Small intestine (tissue), 7 donors: ENCODE measurements around the gene ZNF445. TPM values are rescaled to one million over a fixed set of nuclear protein-coding genes. Genes with fewer than 3 reads are reported as not detected.
A peak's percentile ranks its signal among the peaks of the same experiment; 100 is the strongest.
"Not testable (repeated sequence)": the region's sequence is repeated elsewhere in the genome, so short reads cannot be mapped to it uniquely, and the experiment has no call there.

Experiments used
- DNase-seq, 2 donors: peaks; one replicate each; pipeline versions ENCODE4 v3.0.0 to v3.0.0-alpha.2; 2013
- FAIRE-seq: peaks from 2 replicates; lab custom pipeline; 2012; peaks lifted over from hg19 to GRCh38; lab: Jason Lieb, UNC
- H3K27ac ChIP-seq, 3 donors: one replicate each; pipeline ENCODE4 v1.5.1; 2013; ENCODE audit warnings: low read length in 2 of 3, mild to moderate bottlenecking in 2 of 3, control low read depth in 1 of 3, inconsistent platforms in 1 of 3, low read depth in 1 of 3, moderate library complexity in 1 of 3
- H3K27me3 ChIP-seq, 3 donors: one replicate each; pipeline ENCODE4 v1.6.1; 2013; ENCODE audit warnings: low read length in 3 of 3, inconsistent platforms in 1 of 3; ENCODE audit not compliant: control insufficient read depth in 3 of 3, insufficient read depth in 3 of 3
- H3K36me3 ChIP-seq, 3 donors: one replicate each; pipeline ENCODE4 v1.6.1; 2013; ENCODE audit warnings: low read length in 3 of 3, inconsistent platforms in 1 of 3, low read depth in 1 of 3, mild to moderate bottlenecking in 1 of 3, moderate library complexity in 1 of 3; ENCODE audit not compliant: control insufficient read depth in 3 of 3, insufficient read depth in 2 of 3
- H3K4me1 ChIP-seq, 3 donors: one replicate each; pipeline ENCODE4 v1.6.1; 2013; ENCODE audit warnings: low read length in 2 of 3, inconsistent platforms in 1 of 3, low read depth in 1 of 3, mild to moderate bottlenecking in 1 of 3, moderate library complexity in 1 of 3; ENCODE audit not compliant: control insufficient read depth in 3 of 3, insufficient read depth in 2 of 3
- H3K4me3 ChIP-seq, 3 donors: one replicate each; pipeline ENCODE4 v1.5.1; 2013; ENCODE audit warnings: low read length in 3 of 3, control low read depth in 1 of 3, inconsistent platforms in 1 of 3, low read depth in 1 of 3, mild to moderate bottlenecking in 1 of 3, moderate library complexity in 1 of 3
- H3K9me3 ChIP-seq, 2 donors: one replicate each; pipeline ENCODE4 v1.6.1; 2013; ENCODE audit warnings: low read depth in 1 of 2, low read length in 1 of 2; ENCODE audit not compliant: control insufficient read depth in 2 of 2, insufficient read depth in 1 of 2
- WGBS, 3 donors: extraction: QIAGEN DNeasy Blood & Tissue Kit; methylation state at CpG; one replicate each; pipeline ENCODE4 v1.1.7; 2013; 5-methylcytosine and 5-hydroxymethylcytosine counted together
- polyA plus RNA-seq, 4 donors: library from polyadenylated mRNA; stranded (reverse) in 3 of 4; unstranded in 1 of 4; fragments of 200-250 nt in 3 of 4; fragments of 120-200 nt in 1 of 4; gene quantifications; one replicate each; pipeline versions ENCODE4 v1.2.1 to v1.2.3, GENCODE V29; 2013
- donor health status: healthy with polysubstance abuse.
- donor health status: control.
- donor health status: control.
- donor health status: Bipolar disorder and iron deficiency.
- donor health status: healthy.

The ZNF445 gene
- polyA plus RNA-seq, 4 donors: 0.89 to 15.3 (median 2.7) TPM

DNA sequence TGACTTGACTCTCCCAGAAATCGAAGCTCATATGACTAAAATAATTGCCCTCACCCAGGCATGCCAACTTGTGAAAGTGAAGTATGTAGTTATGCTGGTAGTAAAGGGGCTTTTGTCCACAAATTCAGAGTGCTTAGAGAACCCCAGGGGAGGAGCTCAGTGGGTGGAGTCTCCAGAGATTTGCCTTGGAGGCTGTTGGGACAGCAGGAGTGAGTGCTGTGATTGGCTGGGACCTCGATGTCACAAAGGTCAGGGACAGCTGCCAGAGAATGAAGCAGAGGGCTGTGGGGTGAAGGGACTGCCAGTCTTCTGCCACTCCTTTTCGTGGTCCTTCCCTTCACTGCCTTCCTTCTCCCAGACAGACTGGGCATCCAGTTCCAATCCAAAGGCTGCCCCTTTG is 49.8 kb downstream of the ZNF445 start:
- Histone ChIP-seq H3K36me3 (no peaks in the 10 kb centered on the region), H3K27me3 (no peaks in the 10 kb centered on the region), H3K27ac (no peak overlapping the region), H3K4me3 (no peak overlapping the region), H3K4me1 (peaks cover 0 to 18% (median 0%) of the 10 kb centered on the region in 3 donors), H3K9me3 (no peaks in the 10 kb centered on the region)
- FAIRE-seq (no peak), DNase-seq (no peak)
- 64 to 93% (median 87%) methylated on average over 3 of the region's 3 CpGs for WGBS, 3 donors

DNA sequence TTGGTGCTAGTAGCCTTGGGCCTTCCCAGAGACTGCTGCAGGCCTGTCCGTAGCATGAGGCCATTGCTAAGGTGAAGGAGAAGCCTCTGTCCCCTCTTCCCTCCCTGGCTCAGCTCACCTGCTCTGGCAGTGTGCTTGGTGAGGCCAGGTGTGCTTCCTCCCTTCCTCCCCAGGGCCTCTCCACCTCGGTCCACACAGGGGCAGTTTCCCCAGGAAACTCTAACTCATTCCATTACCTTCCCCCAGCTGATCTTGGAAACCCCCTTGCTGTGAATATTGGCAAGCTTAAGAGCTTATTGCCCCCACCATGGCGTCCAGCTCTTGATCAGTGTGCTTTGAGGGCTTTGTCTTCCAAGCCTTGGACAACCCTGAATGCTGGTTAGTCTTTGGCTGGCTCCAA is 52.7 kb downstream of the ZNF445 start:
- no peak for FAIRE-seq

DNA sequence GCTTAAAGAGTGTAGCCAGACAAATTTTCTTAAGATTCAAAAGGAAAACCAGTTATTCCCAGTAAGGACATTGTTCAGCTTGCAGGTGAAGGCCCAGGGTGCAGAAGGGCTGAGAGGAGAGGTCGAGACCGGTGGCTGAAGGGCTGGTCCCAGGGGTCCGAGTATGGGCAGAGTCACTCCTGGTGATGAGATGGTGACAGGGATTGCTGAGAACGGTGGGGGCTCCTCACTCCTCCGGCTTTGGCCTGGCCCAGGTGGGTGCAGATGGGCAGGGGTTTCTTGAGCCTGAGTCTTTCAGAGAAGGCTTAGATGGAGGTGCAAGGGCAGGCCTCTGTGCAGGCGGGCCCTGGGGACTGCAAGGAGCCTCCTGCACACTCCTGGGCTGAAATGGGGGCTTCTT is 56.2 kb downstream of the ZNF445 start:
- Histone ChIP-seq H3K27me3 (no peaks in the 10 kb centered on the region), H3K4me3 (no peak overlapping the region), H3K36me3 (no peaks in the 10 kb centered on the region), H3K9me3 (no peaks in the 10 kb centered on the region), H3K27ac (no peak overlapping the region), H3K4me1 (peaks cover 2 to 45% (median 4%) of the 10 kb centered on the region in 3 donors)
- 82 to 91% (median 87%) methylated on average over 6 of the region's 6 CpGs for WGBS, 3 donors
- FAIRE-seq (no peak), DNase-seq (no peak)

More for the DNA sequence above, 52.7 kb downstream of the ZNF445 start:
- no peaks in the 10 kb centered on the region for H3K36me3 ChIP-seq
- no peak overlapping the region for H3K4me3 ChIP-seq
- 62 to 73% (median 63%) methylated on average over 3 of the region's 3 CpGs for WGBS, 3 donors
- no peaks in the 10 kb centered on the region for H3K9me3 ChIP-seq
- H3K4me1 ChIP-seq: peaks cover 2 to 32% (median 4%) of the 10 kb centered on the region in 3 donors
- DNase-seq: no peak
- H3K27ac ChIP-seq: no peak overlapping the region
- H3K27me3 ChIP-seq: no peaks in the 10 kb centered on the region

DNA sequence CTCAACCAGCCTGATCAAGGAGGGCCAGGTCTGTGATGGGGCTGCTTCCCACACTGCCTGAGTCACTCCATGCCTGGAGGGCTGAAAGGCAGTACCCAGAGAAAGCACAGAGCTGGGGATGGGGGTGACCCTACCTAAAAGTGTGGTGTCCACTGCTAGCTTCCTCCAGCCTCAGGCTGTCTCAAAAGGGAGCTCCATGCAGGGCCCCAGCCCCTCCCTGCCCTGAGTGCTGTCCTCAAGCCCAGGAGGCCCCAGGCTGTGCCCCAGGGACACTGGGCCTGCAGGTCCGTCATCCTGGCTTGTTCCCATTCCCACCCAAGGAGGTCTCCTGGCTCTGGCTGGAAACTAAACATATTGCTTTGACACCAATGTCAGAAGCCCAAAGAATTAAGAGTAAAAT is 56.8 kb downstream of the ZNF445 start:
- Histone ChIP-seq H3K4me1 (peaks cover 2 to 45% (median 4%) of the 10 kb centered on the region in 3 donors), H3K27me3 (no peaks in the 10 kb centered on the region), H3K27ac (no peak overlapping the region), H3K36me3 (no peaks in the 10 kb centered on the region), H3K9me3 (no peaks in the 10 kb centered on the region), H3K4me3 (no peak overlapping the region)
- no peak for FAIRE-seq
- WGBS, 3 donors: 89 to 100% (median 92%) methylated on average over 1 of the region's 1 CpG
- DNase-seq: no peak

DNA sequence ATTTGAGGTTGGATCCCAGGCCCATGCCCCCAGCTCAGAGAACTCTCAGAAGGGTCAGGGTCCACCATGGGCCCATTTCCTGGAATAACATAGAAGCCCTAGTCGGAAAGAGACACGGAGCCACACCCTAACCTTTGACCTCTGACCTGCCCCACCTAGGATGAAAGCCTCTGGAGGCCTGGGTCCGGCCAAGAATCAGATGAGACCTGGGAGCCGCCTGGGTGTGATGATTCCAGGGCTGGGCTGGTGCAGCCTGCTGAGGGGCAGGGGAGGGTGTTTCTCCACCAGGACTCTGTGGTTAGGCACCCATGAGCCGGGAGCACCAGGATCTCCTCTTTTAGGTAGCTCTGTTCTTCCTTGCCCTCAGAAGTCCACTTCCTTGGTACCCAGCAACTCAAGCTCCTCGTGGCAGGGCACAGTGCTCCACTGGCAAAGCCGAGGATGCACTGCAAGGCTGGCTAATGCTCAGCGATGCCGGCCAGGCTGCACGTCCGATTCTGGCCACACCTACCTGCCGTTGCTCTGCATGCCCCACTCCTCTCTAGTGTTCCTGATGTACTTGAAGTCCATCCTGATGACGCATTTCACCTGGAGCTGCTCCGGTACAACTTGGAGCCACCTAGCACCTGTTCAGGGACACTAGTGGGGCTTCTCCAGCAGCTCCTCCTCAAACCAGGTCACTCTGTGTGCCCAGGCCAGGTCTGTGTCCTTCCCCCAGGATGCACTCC is 57.4 kb downstream of the ZNF445 start:
- Histone ChIP-seq H3K4me3 (no peak overlapping the region), H3K27me3 (no peaks in the 10 kb centered on the region), H3K27ac (no peak overlapping the region), H3K36me3 (no peaks in the 10 kb centered on the region), H3K9me3 (no peaks in the 10 kb centered on the region), H3K4me1 (peaks cover 2 to 46% (median 4%) of the 10 kb centered on the region in 3 donors)
- WGBS, 3 donors: 61 to 76% (median 69%) methylated on average over 14 of the region's 14 CpGs
- DNase-seq (peak in 1 of 2 donors; percentile 29), FAIRE-seq (no peak)

DNA sequence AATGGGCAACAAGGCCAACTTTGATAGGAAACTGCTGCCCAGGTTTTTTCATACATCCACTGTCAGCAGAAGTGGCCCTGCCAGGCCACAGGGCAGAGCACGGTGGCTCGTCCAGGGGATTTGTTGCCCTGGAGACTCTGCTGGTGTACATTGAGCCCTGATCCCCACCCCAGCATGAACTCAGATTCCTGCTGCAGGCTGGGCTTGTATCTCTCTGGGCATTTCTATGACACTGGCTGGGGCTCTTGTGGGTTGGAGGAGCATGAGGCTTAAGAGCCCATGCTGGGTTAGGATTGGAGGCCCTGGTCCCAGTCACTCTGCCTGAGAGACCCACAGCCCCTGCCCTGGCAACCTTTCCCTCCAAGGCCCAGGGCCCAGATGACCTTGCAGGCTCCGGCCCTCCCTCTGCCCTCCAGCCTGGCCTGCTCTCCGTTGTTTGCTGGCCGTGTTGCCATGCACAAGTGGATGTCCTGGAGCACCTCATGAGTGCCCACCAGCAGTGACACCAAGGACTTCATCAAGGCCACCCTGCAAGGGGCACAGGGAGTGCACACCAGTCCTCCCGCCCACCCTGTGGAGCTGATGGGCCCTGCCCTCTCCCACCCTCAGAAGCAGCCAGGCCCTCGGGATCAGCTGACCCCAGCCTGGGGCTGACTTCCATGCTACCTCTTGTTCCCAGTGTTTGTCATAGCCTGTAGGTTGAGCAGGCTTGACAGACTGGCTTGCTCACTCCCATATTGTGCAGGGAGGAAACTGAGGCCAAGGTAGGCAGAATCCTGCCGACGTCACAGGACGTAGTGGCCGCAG is 58.2 kb downstream of the ZNF445 start:
- FAIRE-seq: no peak
- WGBS, 3 donors: 75 to 83% (median 76%) methylated on average over 11 of the region's 11 CpGs
- peak in 1 of 2 donors; percentile 46 for DNase-seq
- Histone ChIP-seq H3K4me1 (peaks cover 2 to 52% (median 4%) of the 10 kb centered on the region in 3 donors), H3K36me3 (no peaks in the 10 kb centered on the region), H3K27ac (peak overlapping the region in 1 of 3 donors; percentile 67), H3K4me3 (no peak overlapping the region), H3K27me3 (no peaks in the 10 kb centered on the region), H3K9me3 (no peaks in the 10 kb centered on the region)

DNA sequence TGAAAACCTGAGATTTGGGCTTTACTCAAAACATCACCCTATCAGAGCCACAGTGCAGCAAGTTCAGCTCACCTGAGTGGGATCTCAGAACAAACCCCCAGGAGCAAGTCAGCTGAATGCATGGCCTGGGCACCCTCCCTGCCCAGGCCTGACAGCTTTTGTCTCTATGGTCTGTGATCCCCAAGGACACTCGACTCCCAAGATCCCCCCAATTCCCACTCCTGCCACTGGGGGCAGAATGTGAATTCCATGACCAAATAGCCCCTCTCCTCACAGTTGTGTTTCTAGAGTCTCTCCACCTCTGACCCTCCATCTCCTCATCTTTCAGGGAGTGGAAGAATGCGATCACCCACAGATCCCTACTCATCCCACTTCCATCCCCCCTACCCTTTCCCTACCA is 58.9 kb downstream of the ZNF445 start:
- Histone ChIP-seq H3K36me3 (no peaks in the 10 kb centered on the region), H3K4me1 (peaks cover 2 to 45% (median 4%) of the 10 kb centered on the region in 3 donors), H3K9me3 (no peaks in the 10 kb centered on the region), H3K27ac (peak overlapping the region in 1 of 3 donors; percentile 25), H3K4me3 (no peak overlapping the region), H3K27me3 (no peaks in the 10 kb centered on the region)
- no peak for DNase-seq
- no peak for FAIRE-seq
- WGBS, 3 donors: 80 to 84% (median 83%) methylated on average over 2 of the region's 2 CpGs

DNA sequence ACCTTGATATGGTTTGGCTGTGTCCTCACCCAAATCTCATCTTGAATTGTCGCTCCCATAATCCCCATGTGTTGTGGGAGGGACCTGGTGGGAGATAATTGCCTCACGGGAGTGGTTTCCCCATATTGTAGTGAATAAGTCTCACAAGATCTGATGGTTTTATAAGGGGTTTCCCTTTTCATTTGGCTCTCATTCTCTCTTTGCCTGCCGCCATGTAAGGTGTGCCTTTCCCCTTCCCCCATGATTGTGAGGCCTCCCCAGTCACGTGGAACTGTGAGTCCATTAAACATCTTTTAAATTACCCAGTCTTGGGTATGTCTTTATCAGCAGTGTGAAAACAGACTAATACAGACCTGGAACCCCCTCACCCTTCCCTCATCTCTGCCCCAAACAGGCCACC is 59.4 kb downstream of the ZNF445 start:
- FAIRE-seq, H3K27me3 ChIP-seq, H3K27ac ChIP-seq, H3K36me3 ChIP-seq, DNase-seq, H3K9me3 ChIP-seq, H3K4me3 ChIP-seq: not testable (repeated sequence)
- H3K4me1 ChIP-seq: peaks cover 2 to 41% (median 4%) of the 10 kb centered on the region in 3 donors
- 83 to 93% (median 89%) methylated on average over 4 of the region's 4 CpGs for WGBS, 3 donors
